H1 (cell line): ENCODE data around the gene UBE2G2. TPM values are rescaled to one million over a fixed set of nuclear protein-coding genes. Genes with fewer than 3 reads are reported as not detected.

Source experiments
- CHD2 ChIP-seq: IDR thresholded peaks from 2 replicates; pipeline ENCODE4 v1.6.1; 2012; ENCODE audit warnings: low read length, improper control_type of control experiment
- JUND ChIP-seq: IDR thresholded peaks from 2 replicates; pipeline ENCODE4 v1.6.1; 2011; ENCODE audit warnings: mild to moderate bottlenecking, improper control_type of control experiment, low read length
- SAP30 ChIP-seq: fragments of 300-600 bp; sonication (generic); IDR thresholded peaks from 2 replicates; pipeline ENCODE4 v1.7.1; 2012; ENCODE audit warnings: low read length, moderate library complexity, mild to moderate bottlenecking, inconsistent platforms; ENCODE audit not compliant: insufficient read depth, insufficient replicate concordance
- polyA plus RNA-seq, 7 experiments: library from polyadenylated mRNA; depleted of rRNA in 3 of 7; stranded (reverse) in 5 of 7; unstranded in 2 of 7; fragments of >200 nt in 5 of 7; fragments of 200-250 nt in 2 of 7; gene quantifications; 1 replicate in 5 of 7; 2 replicates in 1 of 7; 4 replicates in 1 of 7; pipeline versions ENCODE4 v1.2.1 to v1.2.3, GENCODE V29; 2011 to 2013; ENCODE audit warnings: missing spikeins in 2 of 7, mixed read lengths in 2 of 7
- total RNA-seq: library from RNA; stranded (reverse); fragmentation: NEBNext Ultra II Directional; extraction: Animal tissue kit (Norgen Biotek cat#: 25700); gene quantifications from 2 replicates; pipeline ENCODE4 v1.2.1, GENCODE V29; 2021

Gene UBE2G2
- total and polyA plus RNA-seq, 2 of the 8 experiments (the other 6 are each of a cell fraction or from before 2014, with no cell fraction given) = 96.3 to 101 TPM

GRCh38 chr21:44840771-44841170 lies 39.2 kb upstream of the UBE2G2 start (continued):
- TF ChIP-seq CHD2 (no peak), SAP30 (no peak), JUND (no peak)
